SW 1271 (cell line): ENCODE data around the gene C8A.

Source experiments
- DNase-seq, 2 experiments: peaks; one replicate each; lab custom pipeline; 2025; lab: John Stamatoyannopoulos, UW

The C8A gene

GRCh38 chr1:56966698-56966999, 112.1 kb downstream of the C8A start:
- DNase-seq: no peak

- no peak for DNase-seq
Observed at GRCh38 chr1:56967355-56967754, 112.8 kb downstream of the C8A start.
